ENCODE results near the gene NECAB3.

NECAB3 gene

DNA sequence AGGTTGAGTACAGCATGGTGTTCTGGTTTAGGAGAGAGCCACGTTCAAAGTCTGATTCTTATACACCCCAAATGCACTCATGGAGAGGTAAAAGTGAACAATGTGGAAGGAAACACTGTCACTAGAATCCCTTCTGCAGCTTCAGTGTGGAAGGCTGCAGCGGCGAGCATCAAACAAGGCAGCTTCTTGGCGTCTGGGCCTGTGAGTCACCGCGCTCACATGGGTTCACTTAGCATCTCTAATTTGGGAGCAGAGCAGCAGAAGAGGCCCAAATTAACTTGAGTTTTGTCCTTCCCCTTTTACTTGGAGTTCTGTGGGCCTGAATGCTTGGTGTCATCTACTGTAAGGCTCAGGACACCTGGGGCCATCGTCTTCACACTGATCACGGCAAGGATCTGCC, 22.9 kb upstream of the NECAB3 start:
- no peak for DNase-seq (ENCODE audit: low spot score)

DNA sequence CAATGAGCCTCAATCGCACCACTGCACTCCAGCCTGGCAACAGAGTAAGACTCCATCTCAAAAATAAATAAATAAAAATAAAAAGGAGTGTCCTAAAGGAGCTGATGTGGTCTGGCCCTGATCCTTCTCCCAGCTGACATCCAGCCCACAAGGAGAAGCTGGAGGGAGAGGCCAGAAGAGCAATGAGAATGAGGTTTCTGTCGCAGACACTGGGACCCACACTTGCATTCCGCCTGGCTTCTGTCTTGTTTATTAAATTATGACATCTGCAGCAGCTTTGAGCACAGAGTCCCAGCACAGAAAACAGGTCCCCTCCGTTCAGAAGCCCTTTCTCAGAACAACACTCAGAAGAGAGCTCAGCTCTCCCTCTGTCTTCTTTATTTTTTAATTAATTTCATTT, 22.2 kb upstream of the NECAB3 start:
- no peak for DNase-seq (ENCODE audit: low spot score)

DNA sequence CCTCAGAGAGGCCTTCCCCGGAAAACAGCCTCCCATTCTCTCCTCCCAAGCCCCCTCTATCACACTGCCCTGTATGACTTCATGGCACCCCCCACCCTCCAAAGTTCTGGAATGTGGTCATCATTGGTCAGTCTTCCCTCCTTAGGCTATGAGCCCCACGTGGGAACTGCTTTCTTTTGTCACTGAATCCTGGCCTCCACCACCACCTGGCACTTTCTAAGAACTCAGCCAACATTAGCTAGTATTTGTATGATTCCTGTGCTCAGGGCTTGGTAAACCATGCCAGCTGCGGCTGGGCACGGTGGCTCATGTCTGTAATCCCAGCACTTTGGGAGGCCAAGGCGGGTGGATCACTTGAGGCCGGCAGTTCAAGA, 20.4 kb upstream of the NECAB3 start:
- no peak for DNase-seq (ENCODE audit: low spot score)

DNA sequence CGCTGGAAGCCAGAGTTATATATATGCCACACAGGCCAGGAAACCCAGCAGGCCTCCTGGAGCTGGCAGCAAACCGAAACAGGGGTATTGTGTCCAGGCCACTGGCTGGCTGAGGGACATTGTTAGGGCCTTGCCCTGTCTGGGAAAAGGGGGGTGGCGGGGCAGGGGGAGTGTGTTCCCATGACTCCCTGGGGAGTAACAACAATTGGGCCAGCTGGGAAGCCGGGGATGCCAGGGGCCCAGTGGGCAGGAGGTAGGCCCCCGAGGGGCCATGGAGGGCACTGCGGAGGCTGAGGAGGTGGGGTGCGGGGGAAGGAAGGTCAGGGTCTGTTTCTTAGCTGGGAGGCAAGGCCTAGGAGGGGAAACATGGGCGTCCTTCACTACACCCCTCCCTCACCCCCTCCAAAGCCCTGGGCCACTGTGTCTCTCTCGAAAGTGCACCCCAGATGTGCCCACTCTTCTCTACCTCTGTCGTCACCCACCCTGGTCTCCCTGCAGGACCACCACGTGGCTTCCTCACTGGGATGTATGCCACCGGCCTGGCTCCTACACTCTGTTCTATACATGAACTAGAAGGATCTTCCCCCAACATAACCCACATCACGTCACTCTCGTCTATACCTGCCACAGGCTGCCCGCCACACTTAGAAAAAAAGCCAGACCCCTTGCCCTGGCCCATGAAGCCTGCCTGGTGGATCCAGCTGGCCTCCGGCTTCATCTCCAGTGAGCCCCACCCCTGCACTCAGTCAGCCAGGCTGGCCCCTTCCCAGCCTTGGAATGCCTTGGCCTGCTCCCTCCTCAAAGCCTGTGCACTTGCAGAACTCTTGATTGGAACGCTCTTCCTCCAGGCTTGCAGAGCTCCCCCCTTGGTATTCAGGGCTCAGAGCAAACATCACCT, 19.8 kb upstream of the NECAB3 start:
- DNase-seq (ENCODE audit: low spot score) = no peak

DNA sequence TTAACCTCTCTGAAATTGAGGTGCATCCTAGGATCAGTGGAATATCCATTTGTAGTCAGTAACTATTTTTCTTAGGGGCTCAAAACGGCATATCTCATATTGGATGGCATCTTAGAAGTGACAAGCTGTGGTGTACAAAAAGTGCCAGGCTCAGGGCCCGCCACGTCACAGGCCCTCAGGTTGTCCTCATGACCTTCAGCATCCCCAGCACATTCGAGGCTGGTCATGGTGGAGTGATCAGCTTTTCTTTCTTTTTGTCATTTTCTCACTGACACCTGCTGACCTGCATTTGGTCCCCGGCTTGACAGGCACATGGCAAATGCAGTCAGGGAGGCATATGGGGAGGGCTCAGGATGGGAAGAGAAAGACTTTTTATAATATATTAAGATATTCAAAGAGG, 19.1 kb upstream of the NECAB3 start:
- no peak for DNase-seq (ENCODE audit: low spot score)

DNA sequence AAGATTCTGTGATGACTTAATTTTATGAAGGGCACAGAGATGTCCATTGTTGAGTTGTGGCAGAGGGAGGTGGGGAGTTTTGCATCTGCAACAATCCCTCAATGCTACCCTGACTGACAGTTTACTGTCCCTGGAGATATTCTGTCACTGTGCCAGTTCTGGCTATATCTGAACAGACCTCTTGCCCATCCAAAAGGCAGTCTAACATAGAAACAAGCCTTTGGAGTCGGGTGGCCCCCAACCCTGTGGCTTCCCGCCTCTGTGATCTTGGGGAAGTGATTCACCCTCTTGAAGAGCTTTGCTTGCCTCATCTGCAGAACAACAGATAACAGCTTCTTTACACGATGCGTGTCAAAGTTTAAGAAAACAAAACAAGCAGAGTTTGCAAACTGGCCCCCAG, 15.7 kb upstream of the NECAB3 start:
- DNase-seq (ENCODE audit: low spot score) = peak; percentile 73

DNA sequence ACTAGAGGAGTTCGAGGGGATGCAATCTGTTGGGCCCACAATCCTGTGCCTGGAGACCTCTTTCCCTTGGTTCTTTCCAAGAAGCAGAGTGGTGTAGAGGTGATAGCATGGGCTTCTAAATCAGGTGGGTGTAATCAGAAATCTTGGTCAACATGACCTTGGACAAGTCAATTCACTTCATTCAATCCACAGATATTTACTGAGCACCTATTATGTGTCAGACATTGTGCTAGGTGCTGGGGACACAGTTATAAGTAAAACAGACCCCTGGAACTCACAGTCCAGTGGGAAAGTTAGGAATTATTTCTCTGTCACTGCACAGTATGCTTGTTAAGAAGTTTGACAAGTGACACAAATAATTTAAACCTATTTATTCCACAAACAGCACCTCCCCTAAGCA, 15.3 kb upstream of the NECAB3 start:
- no peak for DNase-seq (ENCODE audit: low spot score)

DNA sequence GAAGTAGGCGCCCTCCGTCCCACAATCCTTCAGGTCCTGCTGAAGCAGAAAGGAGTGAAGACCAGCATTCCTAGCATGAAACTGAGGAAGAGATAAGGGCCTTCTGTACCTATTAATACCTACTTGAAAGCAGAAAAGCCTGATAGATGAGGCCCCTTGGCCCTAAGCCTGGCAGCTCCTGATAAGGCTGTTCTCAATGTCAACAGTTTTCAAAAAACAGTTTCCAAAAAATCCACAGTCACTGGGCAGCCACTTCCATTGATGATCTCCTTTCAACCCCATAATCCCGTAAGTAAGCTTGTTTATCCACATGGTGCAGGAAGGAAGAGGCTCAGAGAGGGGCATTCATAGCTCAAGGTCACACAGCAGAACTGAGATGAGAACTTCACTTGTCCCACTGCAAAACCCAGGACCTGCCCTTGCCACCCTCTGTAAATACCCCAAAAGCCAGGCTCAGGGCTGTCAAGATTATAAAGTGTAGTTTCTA, 14.8 kb upstream of the NECAB3 start:
- DNase-seq (ENCODE audit: low spot score) = no peak

DNA sequence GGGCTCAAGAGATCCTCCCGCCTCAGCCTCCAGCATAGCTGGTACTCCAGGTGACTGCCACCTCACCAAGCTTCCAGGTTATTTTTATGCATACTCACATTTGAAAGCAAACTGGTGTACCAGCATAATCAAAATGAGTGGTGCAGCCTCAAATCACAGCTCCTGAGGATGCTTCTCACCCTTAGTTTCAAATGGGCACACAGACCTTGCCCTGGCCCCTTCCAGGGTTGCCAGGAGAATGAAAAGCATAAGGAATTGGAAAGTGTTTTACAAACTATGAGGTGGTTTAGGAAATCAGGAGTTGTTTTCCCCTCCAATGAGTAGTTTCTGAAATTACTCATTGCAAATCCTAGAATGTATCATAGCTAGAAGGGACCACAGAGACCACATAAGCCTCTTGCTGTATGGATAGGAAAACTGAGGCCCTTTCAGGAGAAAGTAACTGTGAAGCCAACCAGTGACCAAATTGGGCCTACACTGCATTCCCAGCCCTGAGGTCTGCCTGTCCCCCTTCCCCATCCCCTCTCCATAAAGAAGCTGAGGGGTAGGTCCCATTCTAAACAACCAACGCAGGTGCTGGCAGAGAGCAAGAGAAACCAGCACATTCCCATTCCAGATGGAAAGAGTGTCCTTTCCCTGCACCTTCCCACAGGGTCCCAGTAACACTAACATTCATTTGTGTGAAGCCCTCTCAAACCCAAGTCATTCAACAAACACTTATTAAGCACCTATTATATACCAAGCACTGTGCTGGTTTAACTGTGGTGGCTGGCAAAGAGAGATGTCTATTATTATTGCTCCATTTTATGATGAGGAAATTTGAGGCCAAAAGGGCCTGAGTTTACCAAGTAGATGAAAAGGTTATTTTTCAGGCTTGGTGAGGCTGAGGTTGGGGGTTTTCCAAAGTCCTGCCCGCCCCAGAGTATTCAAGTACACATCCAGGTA, 14.0 kb upstream of the NECAB3 start:
- DNase-seq (ENCODE audit: low spot score) = no peak

DNA sequence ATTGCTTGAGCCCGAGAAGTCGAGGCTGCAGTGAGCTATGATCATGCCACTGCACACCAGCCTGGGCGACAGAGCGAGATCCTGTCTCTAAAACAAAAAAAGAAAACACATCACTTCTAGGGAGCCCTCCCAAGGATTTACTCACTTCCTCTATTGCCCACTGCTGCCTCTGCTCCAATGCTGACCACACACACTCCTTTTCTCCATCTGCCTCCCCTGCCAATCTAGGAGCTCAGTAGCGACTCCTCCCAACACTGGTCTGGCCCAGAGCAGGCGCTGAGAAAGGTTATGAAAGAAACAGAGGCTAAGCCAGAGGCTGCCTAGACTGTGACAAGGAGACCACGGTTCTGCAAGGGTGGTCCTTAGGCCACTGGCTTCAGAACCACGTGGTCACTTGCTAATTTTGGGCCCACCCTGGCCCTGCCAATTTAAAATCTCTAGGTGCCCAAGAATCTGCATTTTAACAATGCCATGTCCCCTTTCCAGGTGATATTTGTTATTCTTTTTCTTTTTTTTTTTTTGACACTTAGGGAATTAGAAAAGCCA, 13.2 kb upstream of the NECAB3 start:
- no peak for DNase-seq (ENCODE audit: low spot score)

DNA sequence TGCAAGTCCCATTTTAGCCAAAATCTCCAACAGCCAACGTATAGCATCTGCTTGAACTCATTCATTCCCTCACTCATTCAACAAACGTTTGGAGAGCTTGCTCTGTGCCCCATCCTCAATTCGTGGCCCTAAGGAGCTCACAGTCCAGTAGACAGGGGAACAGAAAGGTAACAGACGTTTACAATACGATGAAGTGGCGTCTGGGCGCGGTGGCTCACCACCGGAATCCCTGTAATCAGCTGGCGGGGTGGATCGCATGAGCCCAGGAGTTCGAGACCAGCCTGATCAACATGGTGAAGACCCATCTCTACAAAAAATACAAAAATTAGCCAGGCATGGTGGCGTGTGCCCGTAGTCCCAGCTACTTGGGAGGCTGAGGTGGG, 12.7 kb upstream of the NECAB3 start:
- DNase-seq (ENCODE audit: low spot score) = no peak

DNA sequence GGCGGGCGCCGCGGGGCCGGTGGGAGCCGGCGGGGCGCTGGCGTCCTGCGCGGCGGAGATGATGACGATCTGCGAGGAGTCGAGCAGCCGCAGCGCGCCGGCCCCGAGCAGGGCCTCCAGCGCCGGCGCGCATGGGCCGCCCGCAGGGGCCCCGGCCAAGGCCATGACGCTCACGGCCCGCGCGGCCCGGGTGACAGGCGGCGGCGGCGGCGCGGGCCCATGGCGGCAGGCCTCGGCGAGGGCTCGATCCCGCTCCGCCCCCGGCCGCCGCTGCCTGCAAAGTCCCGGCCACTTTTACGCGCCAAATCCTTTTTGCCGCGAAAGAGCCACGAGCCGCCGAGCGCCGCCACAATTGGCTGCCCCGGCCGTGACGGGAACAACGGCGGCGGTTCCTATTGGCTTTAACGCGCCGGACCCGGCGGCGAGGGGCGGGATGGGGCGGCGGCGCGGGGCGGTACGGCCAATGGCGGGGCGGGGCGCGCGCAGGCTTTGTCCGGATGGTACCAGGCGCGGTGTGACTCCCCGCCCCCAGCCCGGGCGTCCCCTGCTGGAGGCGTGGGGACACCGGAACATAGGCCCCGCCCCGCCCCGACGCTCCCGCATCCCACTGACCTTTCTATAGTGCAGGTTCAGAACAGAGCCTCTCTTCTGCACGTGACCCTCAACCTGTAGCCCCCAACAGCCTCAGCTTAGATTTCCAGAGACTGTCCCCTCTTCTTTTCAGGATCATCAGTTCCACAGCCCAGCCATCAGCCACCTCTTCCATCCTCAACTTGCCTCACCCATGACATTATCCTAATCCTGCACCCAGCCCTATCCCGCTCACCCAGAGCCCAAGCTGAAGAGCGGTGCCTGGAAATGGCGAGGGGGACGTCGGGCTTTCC, 12.1 kb upstream of the NECAB3 start, which contains the start of gene E2F1:
TSS of gene E2F1 (minus strand) at position 286 of the 884 bp plus-strand sequence. CDS start at position 165, 121 bp downstream.
- peak; percentile 94 for DNase-seq (ENCODE audit: low spot score)

DNA sequence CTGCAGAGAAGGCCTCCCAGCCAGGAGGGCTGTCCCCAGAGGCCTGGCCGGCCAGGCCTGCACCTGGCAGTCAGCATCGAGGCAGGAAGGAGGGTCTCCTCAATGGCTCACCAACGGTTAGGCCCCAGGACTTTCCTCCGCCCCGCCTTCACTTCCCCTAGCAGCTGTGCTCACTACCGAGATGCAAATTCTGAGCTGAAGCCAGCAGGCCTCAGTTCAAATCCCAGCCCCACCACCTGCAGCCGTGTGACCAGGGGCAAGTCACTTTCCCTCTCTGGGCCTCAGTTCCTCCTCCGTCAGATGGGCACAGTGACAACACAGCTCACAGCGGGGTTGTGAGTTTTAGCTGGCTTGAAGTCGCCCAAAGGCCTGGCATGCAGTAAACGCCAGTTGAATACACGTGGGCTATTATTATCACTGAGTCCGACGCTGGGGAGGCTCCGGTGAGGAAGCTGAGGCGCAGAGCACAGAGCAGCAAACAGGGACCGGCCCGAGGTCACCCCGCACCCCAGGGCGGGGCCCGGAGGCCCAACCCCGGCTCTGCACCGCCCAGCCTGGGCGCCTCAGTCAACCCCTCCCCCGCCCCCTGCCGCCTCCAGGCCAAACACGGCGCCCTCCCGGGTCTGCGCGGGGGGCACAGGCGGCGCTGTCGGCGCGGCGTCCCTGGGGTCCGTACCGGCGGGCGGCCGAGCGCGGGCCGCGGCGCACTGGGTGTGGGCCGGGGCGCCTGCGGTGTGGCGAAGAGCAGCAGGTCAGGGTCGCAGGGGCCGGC, 11.3 kb upstream of the NECAB3 start:
- peak; percentile 25 for DNase-seq (ENCODE audit: low spot score)

DNA sequence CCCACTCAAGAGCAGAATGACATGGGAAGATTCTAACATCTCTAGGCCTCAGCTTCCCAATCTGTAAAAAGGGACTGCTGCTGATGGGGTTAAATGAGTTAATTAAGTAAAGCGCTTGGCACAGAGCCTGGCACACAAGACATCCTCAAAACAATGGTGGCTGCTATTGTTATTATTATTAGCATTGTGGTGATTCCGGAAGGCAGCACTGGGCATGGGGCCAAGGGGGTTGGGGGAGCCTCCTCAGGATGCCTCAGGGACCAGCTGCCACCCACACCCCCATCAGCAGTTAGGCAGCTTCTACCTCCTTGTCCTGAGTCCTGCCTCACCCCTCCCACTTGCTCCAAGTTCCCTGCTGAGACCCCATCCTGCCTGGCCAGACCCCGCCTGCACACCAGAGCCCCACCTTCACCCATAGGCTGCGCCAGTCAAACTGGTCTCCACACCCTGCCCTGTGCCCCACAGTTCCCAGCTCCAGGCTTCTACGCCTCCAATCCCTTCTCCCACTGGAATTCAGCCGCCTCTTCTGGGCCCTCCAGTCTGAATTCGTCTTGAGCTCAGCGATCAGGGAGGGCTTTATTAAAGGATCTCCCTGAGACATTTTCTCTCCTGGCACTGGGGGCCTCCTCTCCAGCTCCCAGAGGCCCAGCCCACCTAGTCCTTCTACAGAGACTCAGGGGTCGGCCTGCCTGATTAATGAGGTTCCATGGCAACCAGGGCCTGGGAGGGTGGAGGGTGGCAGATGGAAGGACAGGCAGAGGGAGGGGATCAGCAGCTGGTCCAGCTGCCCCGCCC, 10.5 kb upstream of the NECAB3 start:
- DNase-seq (ENCODE audit: low spot score) = no peak

DNA sequence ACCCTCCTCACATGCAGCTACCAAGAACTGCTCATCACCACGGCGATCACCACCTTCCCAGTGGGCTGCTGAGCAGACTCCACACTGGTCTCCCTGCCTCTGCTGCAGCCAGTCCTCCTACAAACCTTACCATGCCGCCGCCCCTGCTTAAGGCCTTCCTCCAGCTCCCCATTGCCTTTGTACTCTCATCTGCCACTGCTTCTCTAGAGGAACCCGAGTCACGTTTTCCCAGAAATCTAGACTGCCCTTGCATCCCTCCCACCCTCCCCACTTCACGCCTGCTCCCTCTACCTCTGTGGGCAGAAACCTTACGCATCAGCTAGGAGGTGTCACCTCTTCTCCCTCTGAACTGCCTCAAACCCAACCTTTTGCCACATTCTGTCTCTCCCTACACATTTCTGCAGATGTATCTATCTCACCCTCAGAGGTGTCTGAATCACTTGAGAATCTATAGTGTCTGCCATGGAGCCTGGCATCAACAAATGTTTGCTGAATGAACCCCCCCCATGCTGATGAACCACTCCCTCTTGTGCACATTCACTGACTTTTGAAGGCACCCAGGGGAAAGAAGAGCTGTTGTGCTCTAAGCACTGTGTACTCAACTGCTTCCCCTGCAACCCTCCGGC, 7.6 kb upstream of the NECAB3 start:
- no peak for DNase-seq (ENCODE audit: low spot score)

DNA sequence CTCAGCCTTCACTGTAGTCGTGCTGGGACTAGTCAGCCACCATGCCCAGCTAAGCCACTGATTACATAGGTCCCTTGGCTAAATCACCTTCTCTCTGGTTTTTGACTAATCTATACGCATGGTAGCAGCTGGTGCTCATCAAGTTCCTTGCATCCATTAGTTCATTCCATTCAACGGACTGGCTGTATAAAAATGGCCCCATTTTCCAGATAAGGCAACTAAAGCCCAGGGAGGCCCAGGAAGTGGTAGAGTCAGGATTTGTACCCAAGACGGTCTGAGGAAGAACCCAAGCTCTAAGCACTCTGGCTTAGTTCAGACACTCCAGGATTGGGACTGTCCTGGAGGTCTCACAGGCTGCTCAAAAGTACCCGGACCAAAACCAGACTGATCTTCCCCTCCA, 7.1 kb upstream of the NECAB3 start:
- no peak for DNase-seq (ENCODE audit: low spot score)

DNA sequence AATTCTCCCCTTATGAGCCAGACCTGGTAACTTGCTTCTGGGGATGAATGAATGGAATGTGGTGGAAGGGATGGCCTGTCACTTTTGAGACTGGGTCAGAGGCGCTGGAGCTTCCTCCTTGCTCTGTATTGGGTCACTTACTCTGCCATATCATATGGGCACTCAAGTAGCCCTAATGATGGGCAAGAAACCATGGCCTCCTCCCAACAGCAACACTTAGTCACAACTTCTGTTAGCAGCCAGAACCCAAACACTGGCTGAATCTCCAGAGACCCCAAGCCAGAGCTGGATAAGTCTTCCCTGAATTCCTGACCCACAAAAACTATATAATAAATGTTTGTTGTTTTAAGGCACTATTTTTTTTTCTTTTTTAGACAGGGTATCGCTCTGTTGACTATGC, 6.5 kb upstream of the NECAB3 start:
- DNase-seq (ENCODE audit: low spot score) = no peak

DNA sequence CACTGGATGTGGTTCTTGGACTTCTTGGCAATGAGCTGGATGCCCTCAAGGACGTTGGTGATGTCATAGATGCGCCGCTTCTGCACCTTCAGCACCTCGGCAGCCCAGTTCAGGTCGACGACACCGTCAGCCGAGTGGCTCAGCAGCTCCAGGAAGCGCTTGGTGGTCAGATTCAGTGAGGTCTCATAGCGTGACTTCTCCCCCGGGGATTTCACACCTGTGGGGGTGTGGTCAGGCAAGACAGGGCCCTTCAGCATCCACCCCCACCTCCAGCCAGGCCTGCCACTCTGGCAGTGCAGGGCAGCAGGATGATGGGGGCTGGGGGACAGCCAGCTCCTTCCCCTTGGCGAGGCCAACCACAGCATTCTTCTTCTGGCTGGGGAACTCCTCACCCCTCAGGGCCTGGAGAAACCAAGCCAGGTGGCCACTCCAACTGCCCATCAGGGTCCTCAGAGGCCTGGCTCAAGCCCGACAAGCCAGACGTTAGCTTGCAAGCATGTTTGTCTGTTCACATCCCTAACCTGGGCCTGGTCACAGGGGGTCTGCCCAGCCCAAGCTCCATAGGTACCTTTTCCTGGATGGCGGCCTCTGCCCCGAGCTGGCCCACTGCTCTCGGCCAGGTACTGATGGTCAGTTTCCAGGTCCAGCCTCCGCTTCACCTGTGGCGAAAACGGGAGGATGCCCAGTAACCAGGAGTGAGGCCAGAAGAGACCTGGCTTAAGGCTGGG, 5.7 kb upstream of the NECAB3 start:
- DNase-seq (ENCODE audit: low spot score) = peak; percentile 51
